ENCODE results near the gene TLR3.

GRCh38 chr4:186095406-186095805 is 26.4 kb downstream of the TLR3 start:
- TF ChIP-seq, protein P1, sequence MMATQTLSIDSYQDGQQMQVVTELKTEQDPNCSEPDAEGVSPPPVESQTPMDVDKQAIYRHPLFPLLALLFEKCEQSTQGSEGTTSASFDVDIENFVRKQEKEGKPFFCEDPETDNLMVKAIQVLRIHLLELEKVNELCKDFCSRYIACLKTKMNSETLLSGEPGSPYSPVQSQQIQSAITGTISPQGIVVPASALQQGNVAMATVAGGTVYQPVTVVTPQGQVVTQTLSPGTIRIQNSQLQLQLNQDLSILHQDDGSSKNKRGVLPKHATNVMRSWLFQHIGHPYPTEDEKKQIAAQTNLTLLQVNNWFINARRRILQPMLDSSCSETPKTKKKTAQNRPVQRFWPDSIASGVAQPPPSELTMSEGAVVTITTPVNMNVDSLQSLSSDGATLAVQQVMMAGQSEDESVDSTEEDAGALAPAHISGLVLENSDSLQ (IDR thresholded peaks at IDR 0.05): no peak
- TF ChIP-seq SUZ12 (IDR thresholded peaks at IDR 0.05) (no peak), FOXA1 (IDR thresholded peaks at IDR 0.05) (no peak), ZNF384 (IDR thresholded peaks at IDR 0.05) (no peak), BHLHE40 (IDR thresholded peaks at IDR 0.05; ENCODE audit: borderline replicate concordance) (no peak), SP1 (IDR thresholded peaks at IDR 0.05) (no peak)

Data from HEK293T (cell line).